SJCRH30 (cell line): ENCODE measurements around the gene GABRG3. TPM values are rescaled to one million over a fixed set of nuclear protein-coding genes. Genes with fewer than 3 reads are reported as not detected.

ENCODE experiments used
- DNase-seq, 2 experiments: peaks; one replicate each; pipeline ENCODE4 v3.0.0-alpha.2; 2015 to 2020
- H3K27ac ChIP-seq: fragments of 250-450 bp; sonication (Bioruptor Pico); 2 replicates; pipeline ENCODE4 v1.5.1; 2020; ENCODE audit warnings: mild to moderate bottlenecking, moderate library complexity
- H3K27me3 ChIP-seq: fragments of 250-450 bp; sonication (Bioruptor Pico); 2 replicates; pipeline ENCODE4 v1.5.1; 2020; ENCODE audit warnings: mild to moderate bottlenecking, moderate library complexity
- H3K36me3 ChIP-seq: fragments of 250-450 bp; sonication (Bioruptor Pico); 2 replicates; pipeline ENCODE4 v1.5.1; 2020; ENCODE audit warnings: mild to moderate bottlenecking, moderate library complexity
- H3K4me1 ChIP-seq: fragments of 250-450 bp; sonication (Bioruptor Pico); 2 replicates; pipeline ENCODE4 v1.5.1; 2020; ENCODE audit warnings: mild to moderate bottlenecking, moderate library complexity
- H3K4me3 ChIP-seq: fragments of 250-450 bp; sonication (Bioruptor Pico); 2 replicates; pipeline ENCODE4 v1.5.1; 2020; ENCODE audit warnings: mild to moderate bottlenecking, moderate library complexity
- H3K9me3 ChIP-seq: fragments of 250-450 bp; sonication (Bioruptor Pico); replicated peaks from 2 replicates; pipeline ENCODE4 v1.5.1; 2020; ENCODE audit warnings: mild to moderate bottlenecking, moderate library complexity
- total RNA-seq: library from RNA; depleted of rRNA; stranded (reverse); fragments of >200 nt; shearing (Covaris generic); gene quantifications from 2 replicates; pipeline ENCODE4 v1.2.3, GENCODE V29; 2014

Gene GABRG3
- total RNA-seq, 1 experiment from 2014 or later, result 4.5 TPM

GRCh38 chr15:27126449-27126848, 155.5 kb downstream of the GABRG3 start:
- Histone ChIP-seq H3K27ac (no peak overlapping the region), H3K9me3 (no peaks in the 10 kb centered on the region; the same call in 1 of the 2 replicates), H3K4me1 (peaks cover 6% of the 10 kb centered on the region; the same call in 1 of the 2 replicates), H3K36me3 (no peaks in the 10 kb centered on the region), H3K4me3 (no peak overlapping the region), H3K27me3 (no peaks in the 10 kb centered on the region)
- no peak for DNase-seq

GRCh38 chr15:27127815-27128570, 157.0 kb downstream of the GABRG3 start:
- DNase-seq, result peak; percentile 31 to 41
- Histone ChIP-seq H3K9me3 (no peaks in the 10 kb centered on the region; the same call in 1 of the 2 replicates), H3K36me3 (no peaks in the 10 kb centered on the region), H3K4me1 (peaks cover 6% of the 10 kb centered on the region; the same call in 1 of the 2 replicates), H3K4me3 (no peak overlapping the region), H3K27ac (no peak overlapping the region), H3K27me3 (no peaks in the 10 kb centered on the region)

- no peaks in the 10 kb centered on the region; the same call in 1 of the 2 replicates for H3K9me3 ChIP-seq
- no peaks in the 10 kb centered on the region for H3K36me3 ChIP-seq
- H3K4me1 ChIP-seq, result 0 out of 2 replicates have a peak, but pooled peaks cover 2% of the 10 kb centered on the region
- DNase-seq, result no peak
- H3K27ac ChIP-seq, result no peak overlapping the region
- no peaks in the 10 kb centered on the region for H3K27me3 ChIP-seq
- no peak overlapping the region for H3K4me3 ChIP-seq
These were observed 162.3 kb downstream of the GABRG3 start for GRCh38 chr15:27133249-27133648.

- no peak overlapping the region for H3K27ac ChIP-seq
- H3K27me3 ChIP-seq, result no peaks in the 10 kb centered on the region
- H3K9me3 ChIP-seq, result no peaks in the 10 kb centered on the region; the same call in 1 of the 2 replicates
- H3K4me1 ChIP-seq, result 0 out of 2 replicates have a peak, but pooled peaks cover 2% of the 10 kb centered on the region
- no peak for DNase-seq
- no peaks in the 10 kb centered on the region for H3K36me3 ChIP-seq
- no peak overlapping the region for H3K4me3 ChIP-seq
These were observed 163.5 kb downstream of the GABRG3 start for GRCh38 chr15:27134481-27134880.

- Histone ChIP-seq H3K27ac (no peak overlapping the region), H3K4me1 (0 out of 2 replicates have a peak, but pooled peaks cover 2% of the 10 kb centered on the region), H3K4me3 (no peak overlapping the region), H3K36me3 (no peaks in the 10 kb centered on the region), H3K27me3 (no peaks in the 10 kb centered on the region), H3K9me3 (no peaks in the 10 kb centered on the region; the same call in 1 of the 2 replicates)
- no peak for DNase-seq
These were observed 164.2 kb downstream of the GABRG3 start for GRCh38 chr15:27135151-27135550.

- Histone ChIP-seq H3K36me3 (no peaks in the 10 kb centered on the region), H3K4me3 (no peak overlapping the region), H3K27ac (no peak overlapping the region), H3K4me1 (0 out of 2 replicates have a peak, but pooled peaks cover 2% of the 10 kb centered on the region), H3K9me3 (no peaks in the 10 kb centered on the region), H3K27me3 (no peaks in the 10 kb centered on the region)
- no peak for DNase-seq
These were observed 166.1 kb downstream of the GABRG3 start for GRCh38 chr15:27137127-27137526.

GRCh38 chr15:27165590-27165989, 194.6 kb downstream of the GABRG3 start:
- H3K36me3 ChIP-seq, result no peaks in the 10 kb centered on the region
- H3K4me1 ChIP-seq, result no peaks in the 10 kb centered on the region
- H3K9me3 ChIP-seq, result no peaks in the 10 kb centered on the region
- no peak overlapping the region for H3K4me3 ChIP-seq
- H3K27me3 ChIP-seq, result no peaks in the 10 kb centered on the region
- no peak overlapping the region for H3K27ac ChIP-seq
- no peak for DNase-seq

GRCh38 chr15:27166917-27167316, 195.9 kb downstream of the GABRG3 start:
- Histone ChIP-seq H3K36me3 (no peaks in the 10 kb centered on the region), H3K4me1 (no peaks in the 10 kb centered on the region), H3K27ac (no peak overlapping the region), H3K4me3 (no peak overlapping the region), H3K27me3 (no peaks in the 10 kb centered on the region), H3K9me3 (no peaks in the 10 kb centered on the region)
- DNase-seq, result no peak

GRCh38 chr15:27167738-27168137, 196.8 kb downstream of the GABRG3 start:
- DNase-seq, result no peak
- H3K27me3 ChIP-seq, result no peaks in the 10 kb centered on the region
- H3K9me3 ChIP-seq, result no peaks in the 10 kb centered on the region
- no peak overlapping the region for H3K27ac ChIP-seq
- H3K4me3 ChIP-seq, result no peak overlapping the region
- H3K4me1 ChIP-seq, result no peaks in the 10 kb centered on the region
- H3K36me3 ChIP-seq, result no peaks in the 10 kb centered on the region

GRCh38 chr15:27170851-27171250, 199.9 kb downstream of the GABRG3 start:
- Histone ChIP-seq H3K4me1 (no peaks in the 10 kb centered on the region), H3K27me3 (no peaks in the 10 kb centered on the region), H3K27ac (no peak overlapping the region), H3K4me3 (no peak overlapping the region), H3K9me3 (no peaks in the 10 kb centered on the region), H3K36me3 (no peaks in the 10 kb centered on the region)
- no peak for DNase-seq

- H3K4me1 ChIP-seq, result no peaks in the 10 kb centered on the region
- no peaks in the 10 kb centered on the region for H3K9me3 ChIP-seq
These were observed 201.8 kb downstream of the GABRG3 start for GRCh38 chr15:27172821-27173220.

GRCh38 chr15:27175472-27176153, 204.6 kb downstream of the GABRG3 start:
- Histone ChIP-seq H3K27ac (no peak overlapping the region), H3K36me3 (no peaks in the 10 kb centered on the region), H3K27me3 (no peaks in the 10 kb centered on the region), H3K4me3 (no peak overlapping the region), H3K9me3 (no peaks in the 10 kb centered on the region), H3K4me1 (no peaks in the 10 kb centered on the region)
- DNase-seq, result no peak

More at GRCh38 chr15:27172821-27173220, 201.8 kb downstream of the GABRG3 start:
- no peak for DNase-seq
- H3K36me3 ChIP-seq, result no peaks in the 10 kb centered on the region
- H3K4me3 ChIP-seq, result no peak overlapping the region
- H3K27me3 ChIP-seq, result no peaks in the 10 kb centered on the region
- H3K27ac ChIP-seq, result no peak overlapping the region

- no peaks in the 10 kb centered on the region for H3K36me3 ChIP-seq
- no peak for DNase-seq
- no peaks in the 10 kb centered on the region for H3K27me3 ChIP-seq
- H3K9me3 ChIP-seq, result no peaks in the 10 kb centered on the region
- no peaks in the 10 kb centered on the region for H3K4me1 ChIP-seq
- no peak overlapping the region for H3K4me3 ChIP-seq
- H3K27ac ChIP-seq, result no peak overlapping the region
These were observed 205.9 kb downstream of the GABRG3 start for GRCh38 chr15:27176785-27177406.

GRCh38 chr15:27179789-27180188, 208.8 kb downstream of the GABRG3 start:
- H3K9me3 ChIP-seq, result no peaks in the 10 kb centered on the region

GRCh38 chr15:27182561-27183110, 211.7 kb downstream of the GABRG3 start:
- Histone ChIP-seq H3K27ac (no peak overlapping the region), H3K27me3 (no peaks in the 10 kb centered on the region), H3K36me3 (no peaks in the 10 kb centered on the region), H3K4me3 (no peak overlapping the region), H3K4me1 (no peaks in the 10 kb centered on the region), H3K9me3 (no peaks in the 10 kb centered on the region)
- DNase-seq, result no peak

More at GRCh38 chr15:27179789-27180188, 208.8 kb downstream of the GABRG3 start:
- Histone ChIP-seq H3K36me3 (no peaks in the 10 kb centered on the region), H3K27me3 (no peaks in the 10 kb centered on the region), H3K4me1 (no peaks in the 10 kb centered on the region), H3K27ac (no peak overlapping the region), H3K4me3 (no peak overlapping the region)
- DNase-seq, result no peak
